ENCODE measurements around the gene TECPR1.
A peak's percentile ranks its signal among the peaks of the same experiment; 100 is the strongest.

TECPR1 gene

DNA sequence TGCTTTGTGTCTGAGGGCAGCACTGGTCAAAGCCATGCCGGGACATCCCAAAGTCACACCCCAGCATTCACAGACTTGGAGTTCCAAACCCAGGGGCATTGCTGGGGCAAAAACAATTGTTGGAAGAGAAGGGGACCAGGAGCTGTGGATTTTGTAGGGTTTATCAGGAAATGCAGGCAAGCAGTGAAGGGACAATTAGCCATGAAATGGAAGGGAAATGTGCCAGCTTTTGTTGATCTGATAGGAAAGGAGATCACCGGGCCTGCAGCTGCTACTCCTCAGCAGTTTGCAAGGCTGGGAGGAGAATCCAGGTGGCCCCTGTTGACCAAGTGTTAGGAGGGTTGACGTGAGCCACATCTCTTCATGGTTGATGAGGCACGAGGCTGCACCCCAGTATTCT, 26.9 kb upstream of the TECPR1 start:
- H3K27me3 Mint-ChIP-seq: no peaks in the 10 kb centered on the region
- H3K4me3 Mint-ChIP-seq: no peak overlapping the region
- peaks cover 11% of the 10 kb centered on the region for H3K36me3 Mint-ChIP-seq (ENCODE audit: insufficient read depth)
- ATAC-seq (replicated peaks) (no peak), DNase-seq (no peak)
- no peaks in the 10 kb centered on the region for H3K9me3 Mint-ChIP-seq
- H3K4me1 Mint-ChIP-seq (ENCODE audit: low read depth in 2 of 2): peaks cover 12 to 15% of the 10 kb centered on the region in 2 donors
- H3K27ac Mint-ChIP-seq: no peak overlapping the region

DNA sequence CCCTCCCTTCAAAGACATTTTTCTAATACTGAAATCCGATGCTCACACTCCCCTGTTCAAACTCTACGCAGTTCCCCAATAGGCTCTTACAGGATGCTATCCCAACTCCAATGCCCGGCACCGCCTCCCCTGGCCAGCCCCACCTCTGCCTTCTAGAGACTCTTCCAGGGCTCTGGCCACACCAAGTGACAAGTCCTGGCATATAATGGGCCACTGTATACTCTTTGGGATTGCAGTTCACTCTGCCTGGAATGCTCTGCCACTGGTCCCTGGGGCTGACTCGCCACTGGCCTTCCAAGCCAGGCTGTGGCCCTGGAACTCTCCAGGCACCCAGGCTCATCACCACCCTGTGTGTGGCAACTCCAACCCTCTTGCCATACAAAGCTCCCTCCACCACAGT, 26.4 kb upstream of the TECPR1 start:
- H3K27ac Mint-ChIP-seq: no peak overlapping the region
- H3K36me3 Mint-ChIP-seq (ENCODE audit: insufficient read depth): peaks cover 6% of the 10 kb centered on the region
- H3K27me3 Mint-ChIP-seq: no peaks in the 10 kb centered on the region
- no peak for ATAC-seq (replicated peaks)
- H3K4me3 Mint-ChIP-seq: no peak overlapping the region
- peaks cover 12 to 14% of the 10 kb centered on the region in 2 donors for H3K4me1 Mint-ChIP-seq (ENCODE audit: low read depth in 2 of 2)
- DNase-seq: no peak
- H3K9me3 Mint-ChIP-seq: no peaks in the 10 kb centered on the region

DNA sequence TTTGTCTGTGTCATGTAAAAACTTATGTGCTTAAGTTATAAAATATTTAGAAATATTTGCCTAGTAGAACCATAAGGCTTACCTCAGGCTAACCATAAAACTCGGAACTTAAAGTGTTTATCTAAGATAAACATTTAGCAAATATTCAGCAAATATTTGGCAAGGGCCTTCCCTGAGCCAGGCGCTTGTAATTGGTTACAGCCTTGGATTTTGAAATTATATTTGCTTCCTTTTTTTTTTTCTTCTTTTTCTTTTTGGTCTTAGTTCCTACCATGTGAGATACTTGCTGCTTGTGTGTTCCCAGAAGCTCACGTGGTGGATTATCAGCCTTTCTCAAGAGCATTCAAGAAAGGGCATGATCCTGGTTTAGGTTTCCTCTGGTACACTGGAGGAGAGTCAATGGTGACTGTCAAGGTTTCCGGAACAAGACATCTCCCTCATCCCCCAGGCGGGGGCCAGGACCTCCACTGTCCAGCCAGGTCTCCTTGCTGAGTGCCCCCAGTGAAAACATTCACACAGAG, 24.3 kb upstream of the TECPR1 start:
- Mint-ChIP-seq H3K27ac (no peak overlapping the region), H3K27me3 (no peaks in the 10 kb centered on the region), H3K9me3 (no peaks in the 10 kb centered on the region), H3K36me3 (ENCODE audit: insufficient read depth) (peaks cover 6% of the 10 kb centered on the region), H3K4me3 (no peak overlapping the region), H3K4me1 (ENCODE audit: low read depth in 2 of 2) (no peaks in the 10 kb centered on the region)
- ATAC-seq (replicated peaks) (no peak), DNase-seq (no peak)

DNA sequence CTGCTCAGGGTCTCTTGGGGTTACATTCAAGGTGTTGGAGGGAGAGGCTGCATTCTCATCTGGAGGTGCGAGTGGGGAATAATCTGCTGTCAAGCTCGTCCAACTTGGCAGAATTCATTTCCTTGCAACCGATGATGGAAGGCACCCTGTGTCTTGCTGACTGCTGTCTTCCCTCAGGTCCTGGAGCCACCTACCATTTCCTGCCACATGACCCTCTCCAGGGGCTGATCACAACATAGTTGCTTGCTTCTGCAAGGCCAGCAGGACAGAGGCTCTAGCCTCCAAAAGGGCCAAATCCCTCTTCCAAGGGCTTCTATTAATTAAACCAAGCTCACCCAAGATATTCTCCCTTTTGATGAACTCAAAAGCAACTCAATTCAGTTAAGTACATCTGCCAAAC, 15.3 kb upstream of the TECPR1 start:
- H3K4me3 Mint-ChIP-seq: no peak overlapping the region
- ATAC-seq (replicated peaks) (no peak), DNase-seq (no peak)
- H3K36me3 Mint-ChIP-seq (ENCODE audit: insufficient read depth): peaks cover 15% of the 10 kb centered on the region
- H3K9me3 Mint-ChIP-seq: no peaks in the 10 kb centered on the region
- H3K4me1 Mint-ChIP-seq (ENCODE audit: low read depth in 2 of 2): peaks cover 0 to 1% of the 10 kb centered on the region in 2 donors
- H3K27ac Mint-ChIP-seq: peak overlapping the region in 1 of 2 donors; percentile 52
- H3K27me3 Mint-ChIP-seq: no peaks in the 10 kb centered on the region

DNA sequence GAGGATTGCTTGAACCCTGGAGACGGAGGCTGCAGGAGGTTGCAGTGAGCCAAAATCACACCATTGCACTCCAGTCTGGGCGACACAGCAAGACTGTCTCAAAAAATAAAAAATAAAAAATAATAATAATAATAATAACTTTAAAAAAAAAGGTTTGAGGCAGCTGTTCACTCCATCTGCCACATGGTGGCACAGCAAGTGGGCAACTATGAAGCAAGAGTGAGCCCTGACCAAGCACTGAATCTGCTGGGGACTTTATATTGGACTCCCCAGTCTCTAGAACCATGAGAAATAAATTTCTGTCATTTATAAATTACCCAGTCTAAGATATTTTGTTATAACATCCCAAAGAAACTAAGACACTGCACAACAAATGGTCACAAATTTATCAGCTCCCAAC, 14.8 kb upstream of the TECPR1 start:
- Mint-ChIP-seq H3K4me1 (ENCODE audit: low read depth in 2 of 2) (peaks cover 0 to 1% of the 10 kb centered on the region in 2 donors), H3K27me3 (no peaks in the 10 kb centered on the region), H3K4me3 (no peak overlapping the region), H3K36me3 (ENCODE audit: insufficient read depth) (peaks cover 15% of the 10 kb centered on the region), H3K27ac (no peak overlapping the region), H3K9me3 (no peaks in the 10 kb centered on the region)
- DNase-seq: no peak
- peak; percentile 27 for ATAC-seq (replicated peaks)

DNA sequence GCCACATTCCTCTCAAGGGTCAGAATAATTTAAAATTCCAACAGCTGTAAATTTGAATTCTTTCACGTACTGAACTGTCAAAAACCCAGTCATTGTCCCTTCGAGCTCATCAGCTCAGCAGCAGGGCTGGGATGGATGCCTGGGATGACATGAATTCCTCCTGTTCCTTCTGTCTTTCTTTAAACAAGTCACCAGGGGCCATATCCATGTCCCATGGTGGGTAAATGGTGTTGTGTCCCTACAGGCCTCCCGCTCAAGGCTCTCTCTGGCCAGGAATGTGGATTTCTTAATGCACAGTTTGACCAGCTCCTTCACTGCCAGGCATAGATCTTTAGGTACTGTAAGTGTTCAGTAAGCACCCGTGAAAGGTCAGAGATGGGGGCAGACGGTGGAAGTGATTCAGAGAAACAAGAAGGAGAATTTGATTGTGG, 13.8 kb upstream of the TECPR1 start:
- Mint-ChIP-seq H3K9me3 (no peaks in the 10 kb centered on the region), H3K4me3 (no peak overlapping the region), H3K4me1 (ENCODE audit: low read depth in 2 of 2) (peaks cover 0 to 1% of the 10 kb centered on the region in 2 donors), H3K27ac (no peak overlapping the region), H3K36me3 (ENCODE audit: insufficient read depth) (peaks cover 15% of the 10 kb centered on the region), H3K27me3 (no peaks in the 10 kb centered on the region)
- DNase-seq: no peak
- no peak for ATAC-seq (replicated peaks)

DNA sequence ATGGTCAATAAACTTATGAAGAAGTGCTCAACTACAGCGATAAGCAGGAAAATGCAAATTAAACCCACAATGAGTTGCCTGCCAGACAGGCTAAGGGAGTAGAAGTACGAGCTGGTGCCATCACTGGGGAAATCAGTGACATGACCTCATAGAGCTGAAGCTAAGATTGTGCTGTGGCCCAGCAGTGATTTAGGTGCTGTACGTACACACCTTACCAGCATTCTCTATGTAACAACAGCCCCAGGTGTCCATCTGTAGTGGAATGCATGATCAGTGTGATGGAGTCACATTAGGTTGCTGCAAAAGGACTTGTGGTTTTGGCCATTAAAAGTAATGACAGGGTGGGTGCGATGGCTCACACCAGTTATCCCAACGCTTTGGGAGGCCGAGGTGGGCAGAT, 5.7 kb upstream of the TECPR1 start:
- H3K36me3 Mint-ChIP-seq (ENCODE audit: insufficient read depth): peaks cover 26% of the 10 kb centered on the region
- ATAC-seq (replicated peaks): no peak

DNA sequence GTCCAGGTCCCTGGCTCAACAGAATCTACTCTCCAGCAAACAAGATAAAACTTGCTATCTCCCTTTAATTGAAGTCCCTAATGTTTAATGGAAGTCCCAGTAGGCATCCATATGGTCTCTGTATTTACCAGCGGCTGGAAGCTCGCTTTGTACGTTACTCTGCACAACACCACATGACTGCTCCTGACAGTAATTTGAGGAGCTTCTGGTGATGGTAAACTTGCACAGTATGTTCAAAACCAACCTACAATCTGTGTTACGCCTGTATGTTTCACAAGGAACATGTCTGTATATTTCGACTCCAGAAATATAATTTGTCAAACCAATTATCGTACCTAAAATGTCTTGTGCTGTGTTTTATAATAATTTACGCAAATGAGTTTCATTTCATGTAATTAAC, 4.4 kb upstream of the TECPR1 start:
- Mint-ChIP-seq H3K27me3 (no peaks in the 10 kb centered on the region), H3K4me3 (no peak overlapping the region), H3K36me3 (ENCODE audit: insufficient read depth) (peaks cover 38% of the 10 kb centered on the region), H3K4me1 (ENCODE audit: low read depth in 2 of 2) (peaks cover 18 to 31% of the 10 kb centered on the region in 2 donors), H3K9me3 (no peaks in the 10 kb centered on the region), H3K27ac (no peak overlapping the region)
- ATAC-seq (replicated peaks): no peak
- DNase-seq: no peak

More for the DNA sequence above, 5.7 kb upstream of the TECPR1 start:
- Mint-ChIP-seq H3K4me3 (no peak overlapping the region), H3K27me3 (no peaks in the 10 kb centered on the region), H3K4me1 (ENCODE audit: low read depth in 2 of 2) (peaks cover 14 to 21% of the 10 kb centered on the region in 2 donors), H3K27ac (no peak overlapping the region), H3K9me3 (no peaks in the 10 kb centered on the region)
- DNase-seq: no peak

DNA sequence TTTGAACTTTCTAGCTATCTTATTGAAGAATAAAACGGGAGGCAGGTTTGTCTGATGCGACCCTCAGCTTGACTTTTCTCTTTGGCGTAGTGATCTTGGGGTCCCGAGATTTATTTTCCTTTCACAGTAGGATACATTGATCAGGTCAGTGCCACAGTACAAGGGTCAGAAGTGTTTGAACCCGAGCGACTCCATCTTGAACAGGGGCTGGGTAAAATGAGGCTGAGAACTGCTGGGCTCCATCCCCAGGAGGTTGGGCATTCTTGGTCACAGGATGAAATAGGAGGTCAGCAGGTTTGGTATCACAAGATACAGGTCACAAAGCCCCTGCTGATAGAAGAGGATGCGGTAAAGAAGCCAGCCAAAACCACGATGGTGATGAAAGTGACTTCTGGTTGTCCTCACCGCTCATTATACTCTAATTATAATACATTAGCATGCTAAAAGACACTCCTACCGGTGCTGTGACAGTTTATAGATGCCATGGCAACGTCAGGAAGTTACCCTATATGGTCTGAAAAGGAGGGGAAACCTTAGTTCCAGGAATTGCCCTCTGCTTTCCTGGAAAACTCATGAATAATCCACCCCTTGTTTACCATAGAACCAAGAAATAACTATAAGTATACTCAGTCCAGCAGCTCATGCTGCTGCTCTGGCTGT, 3.0 kb upstream of the TECPR1 start:
- Mint-ChIP-seq H3K27ac (no peak overlapping the region), H3K36me3 (ENCODE audit: insufficient read depth) (peaks cover 41% of the 10 kb centered on the region), H3K4me1 (ENCODE audit: low read depth in 2 of 2) (peaks cover 29 to 42% of the 10 kb centered on the region in 2 donors)

DNA sequence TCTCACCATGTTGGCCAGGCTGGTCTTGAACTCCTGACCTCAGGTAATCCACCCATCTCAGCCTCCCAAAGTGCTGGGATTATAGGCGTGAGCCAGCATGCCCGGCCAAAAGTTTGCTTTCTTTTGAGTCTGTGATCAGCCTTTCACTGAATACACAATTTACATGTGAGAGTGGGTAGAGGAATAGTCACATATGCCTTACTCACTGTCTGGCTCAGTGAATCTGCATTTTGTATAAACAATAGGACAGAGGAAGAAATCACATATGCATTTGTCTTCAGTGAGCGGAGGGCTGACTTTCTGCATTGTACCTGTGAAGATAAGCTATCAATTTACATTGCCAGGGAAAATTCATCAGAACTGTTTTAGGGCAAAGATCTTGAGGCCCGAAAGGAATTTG, 2.5 kb upstream of the TECPR1 start:
- ATAC-seq (replicated peaks): no peak
- peaks cover 43% of the 10 kb centered on the region for H3K36me3 Mint-ChIP-seq (ENCODE audit: insufficient read depth)
- no peak overlapping the region for H3K27ac Mint-ChIP-seq
- no peaks in the 10 kb centered on the region for H3K27me3 Mint-ChIP-seq
- H3K4me1 Mint-ChIP-seq (ENCODE audit: low read depth in 2 of 2): peaks cover 30 to 46% of the 10 kb centered on the region in 2 donors
- no peaks in the 10 kb centered on the region for H3K9me3 Mint-ChIP-seq
- no peak for DNase-seq
- no peak overlapping the region for H3K4me3 Mint-ChIP-seq

More for the DNA sequence above, 3.0 kb upstream of the TECPR1 start:
- no peaks in the 10 kb centered on the region for H3K9me3 Mint-ChIP-seq
- H3K27me3 Mint-ChIP-seq: no peaks in the 10 kb centered on the region
- H3K4me3 Mint-ChIP-seq: no peak overlapping the region
- no peak for ATAC-seq (replicated peaks)
- no peak for DNase-seq

DNA sequence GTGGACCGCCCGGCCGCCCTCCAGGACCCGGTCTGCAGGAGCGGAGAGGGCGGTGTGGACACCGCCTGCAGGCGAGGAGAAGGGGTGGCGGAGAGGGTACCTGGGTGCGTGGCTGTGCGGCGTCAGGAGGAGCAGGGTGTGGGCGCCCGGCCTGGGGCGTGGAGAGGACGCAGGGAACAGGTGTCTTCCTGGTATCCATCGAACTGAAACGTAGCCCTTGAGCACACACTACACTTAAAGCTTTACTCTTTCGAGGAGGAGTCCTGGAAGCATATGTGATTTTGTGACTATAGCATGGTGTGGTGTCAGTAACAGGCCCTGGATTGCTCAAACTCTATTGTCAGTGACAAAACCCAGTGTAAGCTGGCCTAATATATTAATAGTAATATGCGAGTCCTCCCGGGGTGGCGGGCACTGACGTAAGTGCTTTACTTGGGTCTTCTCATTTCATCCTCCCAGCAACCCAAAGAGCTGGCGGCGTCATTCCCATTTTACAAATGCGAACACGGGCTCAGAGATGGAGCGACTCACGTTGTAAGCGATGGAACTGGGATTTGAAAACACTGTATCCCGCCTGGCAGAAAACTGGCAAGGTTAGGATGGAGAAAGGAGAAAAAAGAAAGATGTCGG, 508 bp upstream of the TECPR1 start:
- no peaks in the 10 kb centered on the region for H3K9me3 Mint-ChIP-seq
- ATAC-seq (replicated peaks) (peak; percentile 21), DNase-seq (no peak)
- peak overlapping the region; percentile 94 to 97 for H3K27ac Mint-ChIP-seq
- H3K36me3 Mint-ChIP-seq (ENCODE audit: insufficient read depth): peaks cover 46% of the 10 kb centered on the region
- H3K4me3 Mint-ChIP-seq: peak overlapping the region; percentile 95
- peaks cover 39 to 55% of the 10 kb centered on the region in 2 donors for H3K4me1 Mint-ChIP-seq (ENCODE audit: low read depth in 2 of 2)
- H3K27me3 Mint-ChIP-seq: no peaks in the 10 kb centered on the region

DNA sequence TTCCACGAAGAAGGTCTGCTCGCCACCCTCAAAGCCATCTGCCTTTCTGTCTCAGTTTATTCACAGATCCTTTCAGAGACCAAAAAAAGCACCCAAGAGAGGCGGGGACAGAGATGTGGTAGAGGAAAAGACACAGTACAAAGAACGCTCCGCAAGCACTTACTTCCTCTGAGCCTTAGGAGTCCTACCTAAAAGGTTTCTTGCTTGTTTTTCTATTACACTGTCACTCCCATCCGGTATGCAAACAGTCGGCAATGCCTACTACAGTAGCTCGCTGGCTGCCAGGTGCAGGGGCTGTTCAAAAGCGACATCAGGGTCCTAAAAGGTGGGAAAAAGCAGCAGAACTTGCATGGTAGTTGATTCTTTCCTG, 816 bp downstream of the TECPR1 start:
- Mint-ChIP-seq H3K27me3 (no peaks in the 10 kb centered on the region), H3K27ac (peak overlapping the region; percentile 94 to 97), H3K9me3 (no peaks in the 10 kb centered on the region), H3K4me3 (peak overlapping the region; percentile 95), H3K36me3 (ENCODE audit: insufficient read depth) (peaks cover 34% of the 10 kb centered on the region), H3K4me1 (ENCODE audit: low read depth in 2 of 2) (peaks cover 39 to 55% of the 10 kb centered on the region in 2 donors)
- peak; percentile 21 to 42 (median 36) for DNase-seq
- ATAC-seq (replicated peaks): peak; percentile 52

DNA sequence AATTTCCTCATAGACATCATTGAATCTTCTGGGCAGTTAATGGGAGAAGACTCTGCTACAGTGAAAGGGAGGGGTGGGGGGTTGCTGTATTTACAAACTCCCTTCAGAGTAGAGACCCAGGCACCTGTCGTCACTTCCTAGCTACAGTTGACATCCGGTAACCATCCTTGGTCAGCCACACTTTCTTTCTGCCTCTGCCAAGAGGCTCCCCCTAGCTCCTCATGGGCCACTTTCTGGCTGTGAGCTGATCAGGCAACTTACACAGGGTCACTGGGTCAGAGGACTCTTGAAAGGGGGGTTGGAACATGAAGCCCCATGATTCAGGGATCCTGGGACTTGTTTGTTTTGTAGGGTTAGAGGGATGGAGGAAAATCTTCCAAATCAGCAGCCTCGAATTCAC, 1.2 kb downstream of the TECPR1 start:
- peak; percentile 18 to 32 (median 28) for DNase-seq
- peak overlapping the region; percentile 95 for H3K4me3 Mint-ChIP-seq
- H3K27ac Mint-ChIP-seq: peak overlapping the region; percentile 94 to 97
- no peaks in the 10 kb centered on the region for H3K27me3 Mint-ChIP-seq
- ATAC-seq (replicated peaks): peak; percentile 28
- peaks cover 36 to 55% of the 10 kb centered on the region in 2 donors for H3K4me1 Mint-ChIP-seq (ENCODE audit: low read depth in 2 of 2)
- no peaks in the 10 kb centered on the region for H3K9me3 Mint-ChIP-seq
- peaks cover 33% of the 10 kb centered on the region for H3K36me3 Mint-ChIP-seq (ENCODE audit: insufficient read depth)

DNA sequence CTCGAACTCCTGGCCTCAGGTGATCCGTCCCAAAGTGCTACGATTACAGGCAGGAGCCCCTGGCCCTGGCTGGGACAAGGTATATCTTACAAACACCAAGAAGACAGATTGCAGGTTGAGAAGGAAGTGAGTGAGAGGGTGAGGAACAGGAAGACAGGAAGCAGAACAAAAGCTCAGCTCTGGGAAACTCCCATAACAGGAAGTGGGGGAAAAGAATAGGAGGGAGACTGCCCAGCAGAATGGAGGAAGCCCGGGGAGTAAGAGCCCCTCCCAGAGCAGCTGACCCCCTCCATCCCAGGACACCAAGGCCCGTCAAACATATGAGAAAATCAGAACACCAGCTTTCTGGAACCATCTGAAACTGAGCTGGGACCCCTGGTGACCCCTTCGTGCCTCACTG, 2.9 kb downstream of the TECPR1 start:
- peak overlapping the region; percentile 94 to 97 for H3K27ac Mint-ChIP-seq
- H3K4me1 Mint-ChIP-seq (ENCODE audit: low read depth in 2 of 2): peaks cover 31 to 45% of the 10 kb centered on the region in 2 donors
- no peaks in the 10 kb centered on the region for H3K9me3 Mint-ChIP-seq
- peaks cover 29% of the 10 kb centered on the region for H3K36me3 Mint-ChIP-seq (ENCODE audit: insufficient read depth)
- no peak for ATAC-seq (replicated peaks)
- no peaks in the 10 kb centered on the region for H3K27me3 Mint-ChIP-seq
- no peak for DNase-seq
- peak overlapping the region; percentile 8 to 31 for H3K4me3 Mint-ChIP-seq

Measured in effector memory CD8-positive, alpha-beta T cell (primary cell).